Measurements from ENCODE around the gene REPS2. TPM values are rescaled to one million over a fixed set of nuclear protein-coding genes. Genes with fewer than 3 reads are reported as not detected.

The REPS2 gene
- total RNA-seq, 1 experiment from 2014 or later, result 0.04 TPM

GRCh38 chrX:16993791-16994318 is 47.4 kb downstream of the REPS2 start:
- no peak for DNase-seq (ENCODE audit: low spot score)
- ChIA-PET CTCF (interaction anchor here (0.8 kb wide), 1 partner anchor 141 kb away, joined by 3 read pairs; no protein-coding TSS in a partner anchor), POLR2A (ENCODE audit: low non-redundant PET) (no interaction called here)
- Histone ChIP-seq H3K27me3 (replicated peaks; ENCODE audit: insufficient read depth, low read depth, low read length, poor library complexity) (peaks cover 32% of the 10 kb centered on the region), H3K4me1 (ENCODE audit: insufficient read depth, low read length, poor library complexity, severe bottlenecking) (no peaks in the 10 kb centered on the region), H3K27ac (ENCODE audit: low read depth, low read length, poor library complexity, severe bottlenecking) (no peak overlapping the region), H3K9me3 (ENCODE audit: low read depth, low read length, poor library complexity, severe bottlenecking) (no peaks in the 10 kb centered on the region), H3K36me3 (ENCODE audit: insufficient read depth, low read length, poor library complexity, severe bottlenecking) (no peaks in the 10 kb centered on the region), H3K4me3 (ENCODE audit: low read depth, low read length, poor library complexity, severe bottlenecking) (no peak overlapping the region)
- BruUV-seq (replicated peaks), result no TSS peak
- TF ChIP-seq CTCF (conservative IDR thresholded peaks at IDR 0.05; ENCODE audit: low read depth, low read length) (peak; percentile 47; the same call in 1 of the 2 replicates), EZH2 (IDR thresholded peaks at IDR 0.05; ENCODE audit: borderline replicate concordance, low read depth, low read length, poor library complexity, severe bottlenecking) (no peak)
- intact Hi-C loops (cut with micrococcal nuclease; ENCODE audit: unreplicated experiment), result no loop called here

GRCh38 chrX:16994736-16995135 is 48.3 kb downstream of the REPS2 start:
- ChIA-PET CTCF (no interaction called here), POLR2A (ENCODE audit: low non-redundant PET) (no interaction called here)
- no peak overlapping the region for H3K4me3 ChIP-seq (ENCODE audit: low read depth, low read length, poor library complexity, severe bottlenecking)
- H3K9me3 ChIP-seq (ENCODE audit: low read depth, low read length, poor library complexity, severe bottlenecking), result no peaks in the 10 kb centered on the region
- intact Hi-C loops (cut with micrococcal nuclease; ENCODE audit: unreplicated experiment), result no loop called here
- no peak overlapping the region for H3K27ac ChIP-seq (ENCODE audit: low read depth, low read length, poor library complexity, severe bottlenecking)
- H3K36me3 ChIP-seq (ENCODE audit: insufficient read depth, low read length, poor library complexity, severe bottlenecking), result no peaks in the 10 kb centered on the region
- TF ChIP-seq CTCF (conservative IDR thresholded peaks at IDR 0.05; ENCODE audit: low read depth, low read length), result no peak
- TF ChIP-seq EZH2 (IDR thresholded peaks at IDR 0.05; ENCODE audit: borderline replicate concordance, low read depth, low read length, poor library complexity, severe bottlenecking), result no peak
- no peaks in the 10 kb centered on the region for H3K4me1 ChIP-seq (ENCODE audit: insufficient read depth, low read length, poor library complexity, severe bottlenecking)
- no peak for DNase-seq (ENCODE audit: low spot score)
- H3K27me3 ChIP-seq (replicated peaks; ENCODE audit: insufficient read depth, low read depth, low read length, poor library complexity), result peaks cover 26% of the 10 kb centered on the region
- no TSS peak for BruUV-seq (replicated peaks)

- Histone ChIP-seq H3K27me3 (replicated peaks; ENCODE audit: insufficient read depth, low read depth, low read length, poor library complexity) (peaks cover 27% of the 10 kb centered on the region), H3K36me3 (ENCODE audit: insufficient read depth, low read length, poor library complexity, severe bottlenecking) (no peaks in the 10 kb centered on the region), H3K4me3 (ENCODE audit: low read depth, low read length, poor library complexity, severe bottlenecking) (no peak overlapping the region), H3K4me1 (ENCODE audit: insufficient read depth, low read length, poor library complexity, severe bottlenecking) (no peaks in the 10 kb centered on the region), H3K27ac (ENCODE audit: low read depth, low read length, poor library complexity, severe bottlenecking) (no peak overlapping the region), H3K9me3 (ENCODE audit: low read depth, low read length, poor library complexity, severe bottlenecking) (no peaks in the 10 kb centered on the region)
- TF ChIP-seq CTCF (conservative IDR thresholded peaks at IDR 0.05; ENCODE audit: low read depth, low read length) (no peak), EZH2 (IDR thresholded peaks at IDR 0.05; ENCODE audit: borderline replicate concordance, low read depth, low read length, poor library complexity, severe bottlenecking) (no peak)
- intact Hi-C loops (cut with micrococcal nuclease; ENCODE audit: unreplicated experiment), result no loop called here
- BruUV-seq (replicated peaks), result no TSS peak
- ChIA-PET CTCF (no interaction called here), POLR2A (ENCODE audit: low non-redundant PET) (no interaction called here)
- no peak for DNase-seq (ENCODE audit: low spot score)
Observed at GRCh38 chrX:16997313-16997712, 50.9 kb downstream of the REPS2 start.

Measured in A673 (cell line).